Measurements from ENCODE around the gene USP38.
"Not testable (repeated sequence)": the region's sequence is repeated elsewhere in the genome, so short reads cannot be mapped to it uniquely, and the experiment has no call there.

The USP38 gene

GRCh38 chr4:143184503-143185252 is at the start of gene USP38:
TSS of gene USP38 (plus strand) at chr4:143184917. CDS start at chr4:143185451, 534 bp downstream.
- peak; percentile 88 to 91 for DNase-seq

DNA sequence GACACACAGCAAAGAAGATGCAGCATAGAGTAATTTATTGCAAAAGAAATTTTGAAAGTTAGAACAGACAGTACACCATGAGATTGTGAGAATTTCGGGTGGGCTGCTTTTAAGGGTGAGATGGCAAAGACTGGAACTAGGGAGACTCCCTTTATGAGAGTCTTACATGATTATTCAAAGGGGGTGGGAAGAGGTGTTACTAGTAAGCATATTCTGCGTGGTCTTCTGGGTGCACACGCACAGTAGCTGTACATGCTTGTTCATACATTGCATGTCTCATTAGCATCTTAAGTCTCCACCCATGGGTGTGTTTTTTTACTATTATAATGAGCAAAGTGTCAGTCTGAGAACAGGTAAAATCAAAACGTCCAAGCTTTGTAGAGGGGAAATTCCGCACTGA is 49.4 kb upstream of the USP38 start:
- DNase-seq: no peak

DNA sequence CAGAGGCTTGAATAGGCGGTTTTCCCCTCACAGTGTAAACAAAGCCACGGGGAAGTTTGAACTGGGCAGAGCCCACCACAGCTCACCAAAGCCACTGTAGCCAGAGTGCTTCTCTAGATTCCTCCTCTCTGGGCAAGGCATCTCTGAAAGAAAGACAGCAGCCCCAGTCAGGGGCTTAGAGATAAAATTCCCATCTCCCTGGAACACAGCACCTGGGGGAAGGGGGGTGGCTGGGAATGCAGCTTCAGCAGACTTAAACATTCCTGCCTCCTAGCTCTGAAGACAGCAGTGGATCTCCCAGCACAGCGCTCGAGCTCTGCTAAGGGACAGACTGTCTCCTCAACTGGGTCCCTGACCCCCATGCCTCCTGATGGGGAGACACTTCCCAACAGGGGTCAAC is 44.0 kb upstream of the USP38 start:
- DNase-seq: no peak

DNA sequence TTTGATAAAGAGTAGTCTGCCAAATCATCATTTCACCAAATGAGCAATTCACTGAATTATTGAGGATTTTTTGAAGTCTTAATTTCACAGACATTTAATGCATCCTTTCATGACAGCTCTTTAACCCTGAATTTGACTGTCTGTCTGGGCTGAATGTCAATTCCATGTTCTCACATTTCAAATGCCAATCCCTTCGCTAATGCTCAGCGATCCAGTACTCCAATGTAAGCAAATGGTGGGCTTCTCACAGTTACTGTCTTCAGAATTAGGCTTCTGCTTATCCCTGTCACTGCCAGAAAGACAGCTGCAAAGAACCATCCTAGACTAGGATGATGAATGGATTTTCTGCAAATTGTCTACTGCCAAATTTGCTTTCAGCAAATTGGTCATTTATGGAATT is 36.2 kb upstream of the USP38 start:
- DNase-seq: no peak

DNA sequence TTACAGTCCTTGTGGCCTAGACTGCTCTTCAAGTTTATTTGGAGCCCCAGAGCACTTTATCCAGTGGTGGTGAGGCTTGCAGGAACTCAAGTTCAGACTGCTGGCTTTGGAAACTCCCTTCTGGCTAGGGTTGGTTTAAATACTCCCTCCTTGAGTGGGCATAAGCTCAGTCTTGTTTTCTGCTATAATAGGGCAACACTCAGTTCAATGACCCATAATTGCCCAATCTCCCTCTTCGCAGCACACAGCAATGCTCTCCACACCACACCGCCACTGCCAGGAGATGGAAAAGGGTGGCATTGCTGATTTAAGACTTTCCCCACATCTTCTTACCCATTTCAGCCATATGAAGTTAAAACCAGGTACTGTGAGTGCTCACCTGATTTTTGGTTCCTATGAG is 27.9 kb upstream of the USP38 start:
- no peak for DNase-seq

- no peak for DNase-seq
These were observed 21.1 kb upstream of the USP38 start for GRCh38 chr4:143163614-143164013.

GRCh38 chr4:143166722-143167121 is 18.0 kb upstream of the USP38 start:
- DNase-seq: not testable (repeated sequence)

DNA sequence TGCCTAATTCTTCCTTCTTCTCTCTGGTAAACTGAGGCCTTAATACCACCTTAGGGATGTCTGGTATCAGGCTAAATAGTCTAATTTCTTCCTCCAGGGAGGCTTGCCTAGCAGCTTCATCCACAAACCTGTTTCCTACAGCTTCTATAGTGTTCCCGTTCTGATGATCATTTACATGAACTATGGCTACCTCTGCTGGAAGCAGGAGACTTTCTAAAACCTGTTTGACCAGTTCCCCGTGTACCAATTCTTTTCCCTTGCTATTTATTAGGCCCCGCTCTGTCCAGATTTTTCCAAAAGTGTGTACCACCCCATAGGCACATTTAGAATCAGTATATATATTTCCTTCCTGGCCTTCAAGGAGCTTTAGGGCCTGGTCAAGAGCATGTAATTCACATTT is 5.8 kb upstream of the USP38 start:
- DNase-seq: no peak

- DNase-seq: no peak
These were observed 1.1 kb upstream of the USP38 start for GRCh38 chr4:143183513-143184216.

DNA sequence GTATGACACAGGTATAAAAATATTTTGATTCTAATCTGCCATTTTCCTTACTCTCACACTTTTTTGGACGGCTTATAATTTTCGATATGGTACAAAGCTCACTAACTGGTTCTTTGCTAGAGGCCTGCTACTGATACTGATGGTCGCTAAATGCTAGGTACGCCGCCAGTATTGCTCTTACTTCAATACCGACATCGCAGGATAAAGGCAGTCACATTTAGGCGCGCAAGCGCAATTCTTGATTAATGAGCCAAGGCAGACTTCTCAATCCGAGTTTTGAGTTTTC is 557 bp upstream of the USP38 start:
- no peak for DNase-seq

GRCh38 chr4:143185253-143186107 is 763 bp downstream of the USP38 start:
- peak in 1 of 2 donors; percentile 3 for DNase-seq

DNA sequence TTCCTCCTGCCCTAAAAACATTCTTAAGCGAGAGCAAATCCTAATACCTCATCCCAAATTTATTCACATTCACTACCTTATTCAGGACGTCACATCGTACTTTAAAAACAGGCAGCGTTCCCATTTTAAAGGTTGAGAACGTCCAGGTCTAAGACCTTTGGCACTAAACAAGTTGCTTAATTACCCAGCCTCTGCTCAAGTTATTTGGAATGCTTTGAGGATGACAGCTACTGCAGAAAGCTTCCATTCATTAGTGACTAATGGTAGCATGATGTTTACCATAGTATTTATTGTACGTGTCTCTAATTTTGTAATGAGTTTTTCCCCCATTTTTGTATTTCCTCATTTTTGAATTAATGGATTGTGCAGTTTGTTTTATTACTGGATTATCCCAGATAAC is 1.5 kb downstream of the USP38 start:
- no peak for DNase-seq

- DNase-seq: peak in 1 of 2 donors; percentile 36
These were observed 1.9 kb downstream of the USP38 start for GRCh38 chr4:143186649-143187048.

GRCh38 chr4:143188136-143189088 is 3.7 kb downstream of the USP38 start:
- no peak for DNase-seq

DNA sequence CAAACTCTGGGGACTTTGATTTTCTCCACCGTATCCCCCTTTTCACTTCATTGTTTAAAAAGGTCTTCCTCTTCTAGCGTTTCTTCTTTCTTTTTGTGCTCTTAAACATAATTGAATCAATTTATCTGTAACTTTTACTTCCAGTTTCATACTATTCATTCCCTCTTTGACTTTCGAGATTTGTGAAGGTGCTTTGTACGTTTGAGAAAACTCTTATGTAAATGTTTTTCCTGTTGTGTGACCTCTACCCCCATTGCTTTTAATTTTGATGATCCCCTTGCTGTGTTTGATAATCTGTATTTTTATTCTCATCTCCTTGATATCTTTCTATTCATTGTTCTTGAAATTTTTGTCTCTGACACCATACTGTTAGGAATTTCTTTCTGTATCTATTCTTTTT is 4.8 kb downstream of the USP38 start:
- DNase-seq: no peak

GRCh38 chr4:143195581-143195980 is 10.9 kb downstream of the USP38 start:
- DNase-seq: no peak

GRCh38 chr4:143196323-143196722 is 11.6 kb downstream of the USP38 start:
- no peak for DNase-seq

- no peak for DNase-seq
These were observed 14.8 kb downstream of the USP38 start for GRCh38 chr4:143199503-143199902.

- no peak for DNase-seq
These were observed 18.1 kb downstream of the USP38 start for GRCh38 chr4:143202824-143203223.

- no peak for DNase-seq
These were observed 18.9 kb downstream of the USP38 start for GRCh38 chr4:143203577-143203976.

- DNase-seq: no peak
These were observed 22.8 kb downstream of the USP38 start for GRCh38 chr4:143207555-143207954.

DNA sequence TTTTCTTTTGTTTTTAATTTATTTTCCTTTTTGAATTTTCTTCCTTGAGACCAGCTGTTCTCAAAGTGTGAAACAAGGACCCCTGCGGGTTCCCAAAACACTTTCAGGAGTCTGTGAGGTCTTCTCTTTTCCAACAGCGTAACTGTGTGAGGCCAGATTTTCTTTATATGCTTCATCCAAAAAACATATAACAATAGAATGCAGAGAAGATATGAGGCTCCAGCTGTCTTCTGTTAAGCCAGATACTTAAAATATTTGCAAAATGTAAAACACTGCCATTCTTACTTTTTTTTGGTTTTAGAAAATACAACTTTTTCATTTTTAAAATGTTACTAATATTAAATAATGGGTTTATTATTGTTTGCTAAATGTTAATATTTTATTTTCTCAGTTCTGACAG is 27.8 kb downstream of the USP38 start:
- no peak for DNase-seq

DNA sequence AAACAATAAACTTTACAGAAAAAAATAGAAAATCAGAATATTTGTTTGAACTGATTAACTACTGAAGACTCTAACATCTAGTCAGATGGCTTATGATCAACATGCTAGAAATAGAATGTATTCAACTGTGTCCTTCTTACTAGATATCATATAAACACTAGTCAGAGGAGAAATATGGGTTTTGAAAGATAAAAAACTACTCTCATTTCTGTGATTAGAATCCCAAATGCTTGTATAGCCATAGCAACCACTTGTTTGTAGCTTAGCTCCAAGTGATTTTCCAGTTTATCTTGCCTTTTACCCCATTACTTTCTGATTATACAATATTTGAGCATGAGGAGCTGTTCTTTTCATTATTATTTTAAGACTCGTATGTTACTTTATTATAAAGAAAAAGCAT is 31.2 kb downstream of the USP38 start:
- DNase-seq: no peak

Data from CD4-positive, alpha-beta T cell treated with Interferon alpha-2 for 1 hour (primary cell).